ENCODE measurements around the gene IGF2BP2.
"Not testable (repeated sequence)": the region's sequence is repeated elsewhere in the genome, so short reads cannot be mapped to it uniquely, and the experiment has no call there.

IGF2BP2 gene

GRCh38 chr3:185831990-185832389 is 7.1 kb upstream of the IGF2BP2 start:
- no peak for DNase-seq

GRCh38 chr3:185831195-185831594 is 6.4 kb upstream of the IGF2BP2 start:
- no peak for DNase-seq

GRCh38 chr3:185830018-185830797 is 5.4 kb upstream of the IGF2BP2 start:
- DNase-seq, result no peak

GRCh38 chr3:185828755-185829154 is 3.9 kb upstream of the IGF2BP2 start:
- DNase-seq, result no peak

GRCh38 chr3:185827595-185828344 is 2.9 kb upstream of the IGF2BP2 start:
- DNase-seq, result no peak

- peak; percentile 74 for DNase-seq
Measured at GRCh38 chr3:185825639-185826481, 1.0 kb upstream of the IGF2BP2 start.

- peak; percentile 73 for DNase-seq
Measured at GRCh38 chr3:185824051-185825005, 514 bp downstream of the IGF2BP2 start.

- DNase-seq, result peak; percentile 85
Measured at GRCh38 chr3:185823078-185824044, 1.5 kb downstream of the IGF2BP2 start.

GRCh38 chr3:185822221-185823000 is 2.4 kb downstream of the IGF2BP2 start:
- peak; percentile 44 for DNase-seq

GRCh38 chr3:185820973-185821758 is 3.7 kb downstream of the IGF2BP2 start:
- peak; percentile 65 for DNase-seq

GRCh38 chr3:185818267-185818875 is 6.5 kb downstream of the IGF2BP2 start:
- DNase-seq, result no peak

- peak; percentile 35 for DNase-seq
Measured at GRCh38 chr3:185815391-185816282, 9.2 kb downstream of the IGF2BP2 start.

GRCh38 chr3:185813691-185814215 is 11.1 kb downstream of the IGF2BP2 start:
- no peak for DNase-seq

- no peak for DNase-seq
Measured at GRCh38 chr3:185813205-185813604, 11.6 kb downstream of the IGF2BP2 start.

GRCh38 chr3:185807445-185808068 is 17.3 kb downstream of the IGF2BP2 start:
- DNase-seq, result peak; percentile 45

GRCh38 chr3:185798831-185799110 is 26.1 kb downstream of the IGF2BP2 start:
- not testable (repeated sequence) for DNase-seq
